Sigmoid colon (tissue), 4 donors: ENCODE results near the gene MAML3.

Experiments
- CTCF ChIP-seq, 4 experiments: fragments of 450-650 bp in 3 of 4; fragments of 200-600 bp in 1 of 4; IDR thresholded peaks; one replicate each; pipeline ENCODE4 v1.5.1; 2016 to 2019; ENCODE audit warnings: antibody characterized with exemption in 4 of 4, mild to moderate bottlenecking in 3 of 4, moderate library complexity in 2 of 4
- EP300 ChIP-seq, 4 donors: sonication (generic); formaldehyde crosslinking; IDR thresholded peaks; one replicate each; pipeline ENCODE4 v1.6.1; 2017; ENCODE audit warnings: antibody characterized with exemption in 4 of 4
- POLR2A ChIP-seq, 2 donors: fragments of 450-650 bp; IDR thresholded peaks; one replicate each; pipeline ENCODE4 v1.6.1; 2016; ENCODE audit warnings: antibody characterized with exemption in 2 of 2, mild to moderate bottlenecking in 2 of 2, moderate library complexity in 2 of 2
- POLR2AphosphoS5 ChIP-seq, 4 donors: sonication (generic); formaldehyde crosslinking; IDR thresholded peaks; one replicate each; pipeline ENCODE4 v1.6.1; 2017; ENCODE audit warnings: antibody characterized with exemption in 4 of 4

- TF ChIP-seq CTCF (IDR thresholded peaks at IDR 0.05) (no peak), POLR2A (IDR thresholded peaks at IDR 0.05) (no peak), EP300 (IDR thresholded peaks at IDR 0.05) (no peak), POLR2AphosphoS5 (IDR thresholded peaks at IDR 0.05) (peak; percentile 11 to 56 (median 31))
Measured at GRCh38 chr4:139734201-139734874, 419.6 kb downstream of the MAML3 start.
